ENCODE measurements around the gene RASL10B.

RASL10B gene

GRCh38 chr17:35723735-35724134, 7.7 kb upstream of the RASL10B start:
- no peak for DNase-seq

GRCh38 chr17:35725058-35725457, 6.4 kb upstream of the RASL10B start:
- no peak for DNase-seq

- DNase-seq: no peak
Measured at GRCh38 chr17:35725802-35726126, 5.7 kb upstream of the RASL10B start.

- DNase-seq: peak; percentile 15
Measured at GRCh38 chr17:35726127-35726952, 5.1 kb upstream of the RASL10B start.

- DNase-seq: no peak
Measured at GRCh38 chr17:35726953-35727460, 4.4 kb upstream of the RASL10B start.

- DNase-seq: no peak
Measured at GRCh38 chr17:35727635-35728034, 3.8 kb upstream of the RASL10B start.

GRCh38 chr17:35728551-35728950, 2.9 kb upstream of the RASL10B start:
- DNase-seq: no peak

- peak; percentile 24 for DNase-seq
Measured at GRCh38 chr17:35729405-35729833, 2.0 kb upstream of the RASL10B start.

GRCh38 chr17:35730400-35731005, 936 bp upstream of the RASL10B start:
- DNase-seq: no peak

- DNase-seq: peak; percentile 35
Measured at GRCh38 chr17:35731917-35732805, 722 bp downstream of the RASL10B start.

GRCh38 chr17:35732806-35733136, 1.3 kb downstream of the RASL10B start:
- DNase-seq: no peak

- no peak for DNase-seq
Measured at GRCh38 chr17:35733366-35733765, 1.9 kb downstream of the RASL10B start.

- DNase-seq: no peak
Measured at GRCh38 chr17:35734396-35734795, 3.0 kb downstream of the RASL10B start.

- no peak for DNase-seq
Measured at GRCh38 chr17:35735036-35735805, 3.8 kb downstream of the RASL10B start.

- no peak for DNase-seq
Measured at GRCh38 chr17:35736236-35736635, 4.8 kb downstream of the RASL10B start.

GRCh38 chr17:35738519-35739133, 7.2 kb downstream of the RASL10B start:
- DNase-seq: no peak

GRCh38 chr17:35740216-35740615, 8.8 kb downstream of the RASL10B start:
- DNase-seq: no peak

GRCh38 chr17:35740997-35741931, 9.8 kb downstream of the RASL10B start:
- peak; percentile 57 for DNase-seq

- no peak for DNase-seq
Measured at GRCh38 chr17:35742496-35742895, 11.1 kb downstream of the RASL10B start.

- no peak for DNase-seq
Measured at GRCh38 chr17:35742896-35743477, 11.5 kb downstream of the RASL10B start.
